HG02588 (cell line): ENCODE measurements around the gene DIAPH2.
"Not testable (repeated sequence)": the region's sequence is repeated elsewhere in the genome, so short reads cannot be mapped to it uniquely, and the experiment has no call there.

Experiments used
- ATAC-seq: cut with Tn5 transposase; IDR thresholded peaks from one replicate; pipeline ENCODE4 v1.9.1; 2021; ENCODE audit warnings: mild to moderate bottlenecking, moderate library complexity; ENCODE audit not compliant: unreplicated experiment

Gene DIAPH2

DNA sequence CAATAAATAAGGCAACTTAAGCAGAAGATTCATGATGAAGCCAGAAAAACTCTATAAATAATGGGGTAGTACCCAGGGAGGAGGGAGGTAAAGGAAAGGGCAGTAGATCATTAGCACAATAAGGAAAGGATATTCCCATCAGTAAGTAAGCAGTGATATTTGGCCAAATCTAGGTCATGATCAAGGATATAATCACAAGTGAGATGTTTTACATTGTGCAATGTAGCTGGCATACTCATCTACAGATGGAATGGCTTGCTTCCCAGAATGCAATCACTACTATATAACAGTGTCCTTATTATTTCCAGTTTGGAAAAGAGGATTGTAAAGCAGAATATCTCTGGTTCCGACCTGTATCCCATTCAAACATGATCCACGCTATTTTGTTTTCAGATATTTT, 682.5 kb downstream of the DIAPH2 start:
- ATAC-seq: no peak

GRCh38 chrX:97369947-97370346, 685.3 kb downstream of the DIAPH2 start:
- ATAC-seq: no peak

DNA sequence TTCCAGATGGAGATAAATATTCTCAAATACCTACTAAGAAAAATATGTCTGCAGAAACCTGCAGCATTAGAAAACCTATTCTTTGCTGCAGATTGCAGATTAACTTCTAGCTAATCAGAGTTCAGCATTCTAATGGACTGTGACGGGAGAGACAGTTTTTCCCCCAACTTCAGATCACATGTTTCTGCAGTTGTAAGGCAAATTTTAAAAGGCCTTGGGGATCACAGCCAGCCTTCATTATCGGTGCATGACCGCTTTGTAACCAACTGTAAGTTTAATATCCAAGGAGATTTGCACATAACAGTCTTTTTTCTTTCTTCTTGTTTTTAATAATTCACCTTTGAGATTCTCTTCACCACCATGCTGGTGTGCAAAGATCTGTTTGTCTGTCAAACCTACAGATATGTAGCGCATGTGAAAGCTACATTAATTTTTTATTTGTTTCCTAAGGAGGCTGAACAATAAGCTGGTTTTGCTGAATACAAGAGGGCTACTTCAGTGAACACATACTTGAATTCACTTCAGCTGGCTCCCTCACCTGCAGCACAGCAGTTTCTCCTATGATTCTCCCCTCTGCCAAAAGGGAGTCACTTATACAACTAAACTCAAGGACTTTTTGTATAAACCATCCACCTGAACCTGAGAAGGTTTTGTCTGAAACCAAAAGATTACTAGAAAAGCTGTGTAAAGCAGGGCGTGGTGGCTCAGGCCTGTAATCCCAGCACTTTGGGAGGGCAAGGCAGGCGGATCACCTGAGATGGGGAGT, 687.5 kb downstream of the DIAPH2 start:
- no peak for ATAC-seq

- ATAC-seq: no peak
Measured at GRCh38 chrX:97374266-97374665, 689.6 kb downstream of the DIAPH2 start.

DNA sequence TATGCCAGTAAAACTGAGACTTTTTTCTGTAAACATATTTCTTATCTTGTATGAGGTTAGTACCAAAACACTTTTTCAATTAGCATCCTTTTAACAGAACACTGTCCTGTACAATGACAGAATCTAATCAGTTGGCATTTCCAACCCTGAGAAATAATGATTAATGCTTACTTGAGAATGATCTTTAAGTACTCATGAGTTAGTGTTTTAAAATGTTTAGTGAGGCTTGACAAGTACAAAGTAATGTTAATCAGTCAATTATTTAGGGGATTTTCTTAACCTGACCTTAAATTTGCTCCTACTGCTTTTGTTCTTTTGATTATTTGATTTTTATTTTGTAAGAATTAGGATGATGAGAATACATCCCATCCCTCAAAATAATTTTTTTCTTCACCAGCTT, 695.6 kb downstream of the DIAPH2 start:
- ATAC-seq: no peak

- no peak for ATAC-seq
Measured at GRCh38 chrX:97384685-97385084, 700.0 kb downstream of the DIAPH2 start.

- no peak for ATAC-seq
Measured at GRCh38 chrX:97387004-97387403, 702.4 kb downstream of the DIAPH2 start.

DNA sequence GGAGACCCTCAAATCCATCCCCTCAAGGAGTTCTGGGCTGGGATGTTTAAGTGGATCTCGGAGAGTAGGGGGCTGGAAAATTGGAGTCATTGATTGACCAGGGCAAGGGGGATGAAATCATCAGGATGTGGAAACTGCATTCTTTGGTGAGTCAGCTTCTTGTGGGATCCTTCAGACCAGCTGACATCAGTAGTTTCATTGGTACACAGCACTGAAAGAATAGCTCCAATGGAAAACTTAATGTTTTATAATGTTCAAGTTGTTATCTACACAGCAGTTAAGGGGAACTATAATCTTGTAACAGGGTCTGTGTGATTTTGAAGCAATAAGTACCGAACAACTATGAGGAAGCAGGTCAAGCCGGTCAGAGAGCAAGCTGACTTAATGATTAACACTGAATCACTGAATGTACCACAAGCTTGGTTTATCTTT, 705.1 kb downstream of the DIAPH2 start:
- ATAC-seq: no peak

GRCh38 chrX:97397371-97397770, 712.7 kb downstream of the DIAPH2 start:
- no peak for ATAC-seq

GRCh38 chrX:97398030-97398551, 713.4 kb downstream of the DIAPH2 start:
- peak; percentile 46 for ATAC-seq

DNA sequence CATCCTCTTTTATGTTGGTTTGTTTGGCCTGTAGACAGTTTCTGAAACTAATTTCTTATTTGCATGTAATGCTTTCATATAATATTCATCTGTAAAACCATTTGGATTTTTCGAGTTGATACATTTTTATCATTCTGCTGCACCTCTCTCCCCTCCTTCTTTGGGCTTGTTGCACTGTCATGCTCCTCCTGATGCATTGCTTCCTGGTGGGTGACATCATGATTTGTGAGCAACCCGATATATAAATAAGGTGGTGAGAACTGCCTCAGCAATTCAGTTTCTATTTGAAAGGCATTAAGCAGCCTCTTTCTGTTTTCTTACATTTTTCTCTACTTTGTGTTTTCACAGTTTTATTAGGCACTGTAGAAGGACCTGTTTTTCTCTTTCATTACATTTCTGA, 714.8 kb downstream of the DIAPH2 start:
- no peak for ATAC-seq

- ATAC-seq: no peak
Measured at GRCh38 chrX:97400492-97400891, 715.9 kb downstream of the DIAPH2 start.

DNA sequence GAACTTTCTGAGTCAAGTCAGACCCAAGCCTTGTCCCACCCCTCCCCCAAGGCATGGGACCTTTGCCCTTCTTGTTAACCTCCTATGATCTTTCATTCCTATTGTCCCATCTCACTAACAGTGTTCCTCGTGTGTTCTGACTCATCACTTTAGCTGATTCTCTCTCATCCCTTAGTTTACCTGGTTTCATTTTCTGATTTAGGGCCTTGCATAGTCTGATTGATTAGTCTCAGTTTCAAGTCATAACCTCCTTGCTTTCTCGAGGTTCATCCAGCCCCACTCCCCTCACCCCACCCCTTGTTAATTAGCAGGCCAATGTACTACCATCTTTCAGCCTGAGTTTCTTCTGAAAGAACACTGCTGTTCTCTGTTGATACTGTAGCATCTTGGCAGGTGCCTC, 716.5 kb downstream of the DIAPH2 start:
- peak; percentile 55 for ATAC-seq

DNA sequence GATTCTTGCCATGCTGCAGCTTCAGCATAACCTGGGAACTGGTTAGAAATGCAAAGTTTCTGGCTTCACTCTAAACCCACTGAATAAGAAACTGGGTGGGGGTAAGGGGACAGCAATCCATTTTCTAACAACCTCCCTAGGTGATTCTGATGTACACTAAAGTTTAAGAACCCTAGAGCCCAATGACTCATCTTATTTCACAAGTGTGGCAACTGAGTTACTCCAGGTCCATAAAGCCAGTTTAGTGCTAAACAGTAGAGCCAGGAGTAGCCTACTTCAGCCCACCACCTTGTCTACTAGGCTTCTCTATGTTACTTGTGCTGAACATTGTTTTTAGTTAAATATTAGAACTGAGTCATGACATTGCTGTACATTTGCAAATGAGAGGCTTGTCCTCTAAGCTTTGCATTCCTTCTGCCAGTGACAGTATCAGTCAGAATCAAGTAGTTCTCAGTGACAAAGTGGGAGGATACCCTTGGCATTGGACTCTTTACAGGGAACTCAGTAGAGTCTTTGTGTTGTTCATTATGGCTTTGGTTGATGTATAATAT, 717.0 kb downstream of the DIAPH2 start:
- ATAC-seq: peak; percentile 2

GRCh38 chrX:97402333-97402732, 717.7 kb downstream of the DIAPH2 start:
- no peak for ATAC-seq

GRCh38 chrX:97402903-97403302, 718.3 kb downstream of the DIAPH2 start:
- no peak for ATAC-seq

DNA sequence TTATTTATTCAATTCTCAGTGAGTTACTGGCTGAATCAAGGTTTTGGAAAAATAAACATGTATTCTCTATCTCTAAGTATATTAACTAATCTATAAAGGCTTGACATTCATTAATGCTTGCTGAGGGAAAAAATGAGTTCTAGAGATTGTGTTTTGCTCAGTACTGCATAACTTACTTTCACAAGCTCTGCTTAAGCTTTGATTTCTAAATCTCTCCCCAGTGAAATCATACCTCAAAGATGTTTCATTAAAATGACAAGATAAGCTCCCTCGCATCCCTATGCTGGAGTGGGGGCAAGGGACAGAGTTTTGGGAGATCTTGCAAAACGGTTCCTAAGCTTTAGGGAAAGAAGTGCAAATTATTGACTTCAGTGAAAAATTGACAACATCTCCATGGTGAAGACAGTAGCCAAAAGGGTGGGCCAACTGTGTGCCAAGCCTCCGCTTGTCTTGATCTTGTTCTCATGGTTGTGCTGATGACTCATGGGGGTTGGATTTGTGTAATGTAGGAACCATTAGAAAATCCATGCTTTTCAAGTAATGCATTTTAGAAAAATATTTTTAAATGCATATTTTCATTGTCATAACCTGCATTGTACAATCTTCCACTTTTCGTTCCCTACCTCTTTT, 720.5 kb downstream of the DIAPH2 start:
- no peak for ATAC-seq

- ATAC-seq: not testable (repeated sequence)
Measured at GRCh38 chrX:97409632-97410415, 725.2 kb downstream of the DIAPH2 start.

DNA sequence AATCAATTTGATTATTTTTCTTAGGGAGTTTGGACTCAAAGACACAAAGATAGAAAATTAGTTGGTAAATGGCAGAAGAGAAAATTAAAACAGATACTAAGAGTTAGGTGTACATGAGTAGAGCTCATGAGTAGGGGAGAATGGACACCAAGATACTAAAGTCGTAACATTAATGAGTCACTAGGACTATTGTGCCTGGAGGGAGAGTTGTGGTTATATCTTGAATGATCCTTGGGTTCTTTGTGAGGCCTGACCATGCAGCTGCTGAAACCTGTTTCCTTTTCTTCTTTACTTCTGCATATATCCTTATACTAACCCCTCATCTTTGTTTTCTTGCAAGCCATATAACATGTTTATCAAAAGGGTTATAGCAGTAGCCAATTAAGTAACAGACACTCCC, 731.8 kb downstream of the DIAPH2 start:
- no peak for ATAC-seq

DNA sequence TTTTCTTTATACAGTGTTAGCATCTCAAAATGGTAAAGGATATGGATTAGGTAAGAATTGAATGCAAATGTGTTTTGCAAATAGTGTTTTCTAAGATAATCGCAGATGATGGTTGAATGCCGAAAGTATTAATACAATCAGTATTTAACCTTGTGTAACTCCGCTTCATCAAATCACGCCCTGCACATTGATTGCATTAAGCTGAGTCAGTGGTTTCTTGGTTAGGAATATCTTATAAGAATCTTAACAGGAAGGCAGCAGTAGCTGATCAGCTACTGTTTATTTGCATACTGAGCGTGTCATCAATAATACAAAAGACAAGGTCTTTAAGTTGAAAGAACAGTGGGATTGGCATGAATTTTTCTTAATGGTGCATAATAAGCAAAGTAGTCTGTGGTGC, 744.5 kb downstream of the DIAPH2 start:
- ATAC-seq: no peak

- no peak for ATAC-seq
Measured at GRCh38 chrX:97431281-97431680, 746.6 kb downstream of the DIAPH2 start.
